ENCODE data around the gene IGFBP1. TPM values are rescaled to one million over a fixed set of nuclear protein-coding genes. Genes with fewer than 3 reads are reported as not detected.

Gene IGFBP1
- total and polyA plus RNA-seq, 2 of the 13 experiments (the other 11 are each of a cell fraction or from before 2014, with no cell fraction given): 5.4 to 885 TPM

DNA sequence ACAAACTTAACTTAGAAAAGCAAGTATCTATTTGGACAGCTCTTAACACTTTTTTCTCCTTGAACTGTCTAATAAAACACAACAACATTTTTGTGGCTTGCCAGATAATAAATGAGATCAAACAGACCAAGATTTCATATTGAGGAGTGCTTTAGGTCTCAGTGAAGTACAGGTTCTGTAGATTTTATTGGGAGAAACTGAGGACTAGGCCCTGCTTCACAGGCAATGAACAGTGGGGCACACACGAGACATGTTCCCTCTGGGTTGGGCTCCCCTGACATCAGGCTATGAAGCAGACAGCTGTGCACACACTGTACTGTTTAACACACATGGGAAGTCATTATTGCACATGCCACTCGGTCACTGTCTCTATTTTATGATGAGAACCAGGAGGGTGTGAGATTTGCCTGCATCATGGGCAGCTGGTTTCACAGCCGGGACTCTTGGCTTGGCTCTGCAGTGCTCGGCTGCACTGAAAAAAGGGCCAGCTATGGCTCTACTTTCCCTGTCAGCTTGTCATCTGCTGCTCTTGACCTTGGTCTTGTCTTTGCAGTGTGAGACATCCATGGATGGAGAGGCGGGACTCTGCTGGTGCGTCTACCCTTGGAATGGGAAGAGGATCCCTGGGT is 4.2 kb downstream of the IGFBP1 start (continued):
- TF ChIP-seq ZNF670 (CRISPR knock-in tag; IDR thresholded peaks at IDR 0.05; ENCODE audit: borderline replicate concordance) (peak; percentile 79; the same call in 1 of the 2 replicates), SMC3 (IDR thresholded peaks at IDR 0.05; ENCODE audit: low read length) (no peak), AGO1 (IDR thresholded peaks at IDR 0.05; ENCODE audit: low read depth, low read length, poor library complexity, severe bottlenecking) (no peak), FOSL1 (CRISPR knock-in tag; IDR thresholded peaks at IDR 0.05; ENCODE audit: borderline replicate concordance) (no peak), SRY (CRISPR knock-in tag; IDR thresholded peaks at IDR 0.05) (peak; percentile 76; the same call in 1 of the 2 replicates), ARNT2 (CRISPR knock-in tag; IDR thresholded peaks at IDR 0.05; ENCODE audit: low read depth) (peak; percentile 90; the same call in 1 of the 2 replicates), ZNF530 (CRISPR knock-in tag; IDR thresholded peaks at IDR 0.05; ENCODE audit: low read depth) (no peak), ZNF749 (CRISPR knock-in tag; IDR thresholded peaks at IDR 0.05; ENCODE audit: borderline replicate concordance) (peak; percentile 83), PHF21A (CRISPR knock-in tag; IDR thresholded peaks at IDR 0.05) (peak; percentile 41; the same call in 1 of the 2 replicates), HOXA7 (CRISPR knock-in tag; IDR thresholded peaks at IDR 0.05) (peak; percentile 97), HDAC6 (IDR thresholded peaks at IDR 0.05; ENCODE audit: low read depth, low read length) (no peak), MXD4 (CRISPR knock-in tag; IDR thresholded peaks at IDR 0.05) (0 out of 2 replicates have a peak, but pooled peaks have one; percentile 20), SOX5 (CRISPR knock-in tag; IDR thresholded peaks at IDR 0.05; ENCODE audit: borderline replicate concordance) (no peak), RBM22 (optimal IDR thresholded peaks at IDR 0.05; ENCODE audit: low read length) (peak; percentile 70), ZNF546 (CRISPR knock-in tag; conservative IDR thresholded peaks at IDR 0.05) (no peak), POLR2AphosphoS5 (IDR thresholded peaks at IDR 0.05; ENCODE audit: low read depth, low read length) (peak; percentile 95)
- TF ChIP-seq, protein P1, sequence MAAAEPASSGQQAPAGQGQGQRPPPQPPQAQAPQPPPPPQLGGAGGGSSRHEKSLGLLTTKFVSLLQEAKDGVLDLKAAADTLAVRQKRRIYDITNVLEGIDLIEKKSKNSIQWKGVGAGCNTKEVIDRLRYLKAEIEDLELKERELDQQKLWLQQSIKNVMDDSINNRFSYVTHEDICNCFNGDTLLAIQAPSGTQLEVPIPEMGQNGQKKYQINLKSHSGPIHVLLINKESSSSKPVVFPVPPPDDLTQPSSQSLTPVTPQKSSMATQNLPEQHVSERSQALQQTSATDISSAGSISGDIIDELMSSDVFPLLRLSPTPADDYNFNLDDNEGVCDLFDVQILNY (CRISPR knock-in tag; conservative IDR thresholded peaks at IDR 0.05): no peak
- TF ChIP-seq, protein P2, sequence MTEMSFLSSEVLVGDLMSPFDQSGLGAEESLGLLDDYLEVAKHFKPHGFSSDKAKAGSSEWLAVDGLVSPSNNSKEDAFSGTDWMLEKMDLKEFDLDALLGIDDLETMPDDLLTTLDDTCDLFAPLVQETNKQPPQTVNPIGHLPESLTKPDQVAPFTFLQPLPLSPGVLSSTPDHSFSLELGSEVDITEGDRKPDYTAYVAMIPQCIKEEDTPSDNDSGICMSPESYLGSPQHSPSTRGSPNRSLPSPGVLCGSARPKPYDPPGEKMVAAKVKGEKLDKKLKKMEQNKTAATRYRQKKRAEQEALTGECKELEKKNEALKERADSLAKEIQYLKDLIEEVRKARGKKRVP (CRISPR knock-in tag; IDR thresholded peaks at IDR 0.05): 0 out of 4 replicates have a peak, but pooled peaks of 1 of the 2 experiments have one; percentile 14
- TF ChIP-seq, protein P3, sequence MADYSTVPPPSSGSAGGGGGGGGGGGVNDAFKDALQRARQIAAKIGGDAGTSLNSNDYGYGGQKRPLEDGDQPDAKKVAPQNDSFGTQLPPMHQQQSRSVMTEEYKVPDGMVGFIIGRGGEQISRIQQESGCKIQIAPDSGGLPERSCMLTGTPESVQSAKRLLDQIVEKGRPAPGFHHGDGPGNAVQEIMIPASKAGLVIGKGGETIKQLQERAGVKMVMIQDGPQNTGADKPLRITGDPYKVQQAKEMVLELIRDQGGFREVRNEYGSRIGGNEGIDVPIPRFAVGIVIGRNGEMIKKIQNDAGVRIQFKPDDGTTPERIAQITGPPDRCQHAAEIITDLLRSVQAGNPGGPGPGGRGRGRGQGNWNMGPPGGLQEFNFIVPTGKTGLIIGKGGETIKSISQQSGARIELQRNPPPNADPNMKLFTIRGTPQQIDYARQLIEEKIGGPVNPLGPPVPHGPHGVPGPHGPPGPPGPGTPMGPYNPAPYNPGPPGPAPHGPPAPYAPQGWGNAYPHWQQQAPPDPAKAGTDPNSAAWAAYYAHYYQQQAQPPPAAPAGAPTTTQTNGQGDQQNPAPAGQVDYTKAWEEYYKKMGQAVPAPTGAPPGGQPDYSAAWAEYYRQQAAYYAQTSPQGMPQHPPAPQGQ (CRISPR knock-in tag; IDR thresholded peaks at IDR 0.05; ENCODE audit: borderline replicate concordance): peak; percentile 99
- TF ChIP-seq, protein P4, sequence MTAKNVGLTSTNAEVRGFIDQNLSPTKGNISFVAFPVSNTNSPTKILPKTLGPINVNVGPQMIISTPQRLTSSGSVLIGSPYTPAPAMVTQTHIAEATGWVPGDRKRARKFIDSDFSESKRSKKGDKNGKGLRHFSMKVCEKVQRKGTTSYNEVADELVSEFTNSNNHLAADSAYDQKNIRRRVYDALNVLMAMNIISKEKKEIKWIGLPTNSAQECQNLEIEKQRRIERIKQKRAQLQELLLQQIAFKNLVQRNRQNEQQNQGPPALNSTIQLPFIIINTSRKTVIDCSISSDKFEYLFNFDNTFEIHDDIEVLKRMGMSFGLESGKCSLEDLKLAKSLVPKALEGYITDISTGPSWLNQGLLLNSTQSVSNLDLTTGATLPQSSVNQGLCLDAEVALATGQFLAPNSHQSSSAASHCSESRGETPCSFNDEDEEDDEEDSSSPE (CRISPR knock-in tag; IDR thresholded peaks at IDR 0.05): no peak
- TF ChIP-seq, protein P5, sequence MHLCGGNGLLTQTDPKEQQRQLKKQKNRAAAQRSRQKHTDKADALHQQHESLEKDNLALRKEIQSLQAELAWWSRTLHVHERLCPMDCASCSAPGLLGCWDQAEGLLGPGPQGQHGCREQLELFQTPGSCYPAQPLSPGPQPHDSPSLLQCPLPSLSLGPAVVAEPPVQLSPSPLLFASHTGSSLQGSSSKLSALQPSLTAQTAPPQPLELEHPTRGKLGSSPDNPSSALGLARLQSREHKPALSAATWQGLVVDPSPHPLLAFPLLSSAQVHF (CRISPR knock-in tag; IDR thresholded peaks at IDR 0.05): peak; percentile 26; the same call in 1 of the 2 replicates
- TF ChIP-seq, protein P6, sequence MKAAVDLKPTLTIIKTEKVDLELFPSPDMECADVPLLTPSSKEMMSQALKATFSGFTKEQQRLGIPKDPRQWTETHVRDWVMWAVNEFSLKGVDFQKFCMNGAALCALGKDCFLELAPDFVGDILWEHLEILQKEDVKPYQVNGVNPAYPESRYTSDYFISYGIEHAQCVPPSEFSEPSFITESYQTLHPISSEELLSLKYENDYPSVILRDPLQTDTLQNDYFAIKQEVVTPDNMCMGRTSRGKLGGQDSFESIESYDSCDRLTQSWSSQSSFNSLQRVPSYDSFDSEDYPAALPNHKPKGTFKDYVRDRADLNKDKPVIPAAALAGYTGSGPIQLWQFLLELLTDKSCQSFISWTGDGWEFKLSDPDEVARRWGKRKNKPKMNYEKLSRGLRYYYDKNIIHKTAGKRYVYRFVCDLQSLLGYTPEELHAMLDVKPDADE (CRISPR knock-in tag; IDR thresholded peaks at IDR 0.05): peak; percentile 92

Measured in HepG2 (cell line).